Activated CD8-positive, alpha-beta memory T cell treated with anti-CD3 and anti-CD28 coated beads, Interleukin-2, amount 50 U/mL, for 1 hour (primary cell): Measurements from ENCODE around the gene SLC26A9.

ENCODE experiments used
- DNase-seq: peaks from one replicate; pipeline ENCODE4 v3.0.0-alpha.2; 2020; ENCODE audit errors: extremely low read depth

SLC26A9 gene

DNA sequence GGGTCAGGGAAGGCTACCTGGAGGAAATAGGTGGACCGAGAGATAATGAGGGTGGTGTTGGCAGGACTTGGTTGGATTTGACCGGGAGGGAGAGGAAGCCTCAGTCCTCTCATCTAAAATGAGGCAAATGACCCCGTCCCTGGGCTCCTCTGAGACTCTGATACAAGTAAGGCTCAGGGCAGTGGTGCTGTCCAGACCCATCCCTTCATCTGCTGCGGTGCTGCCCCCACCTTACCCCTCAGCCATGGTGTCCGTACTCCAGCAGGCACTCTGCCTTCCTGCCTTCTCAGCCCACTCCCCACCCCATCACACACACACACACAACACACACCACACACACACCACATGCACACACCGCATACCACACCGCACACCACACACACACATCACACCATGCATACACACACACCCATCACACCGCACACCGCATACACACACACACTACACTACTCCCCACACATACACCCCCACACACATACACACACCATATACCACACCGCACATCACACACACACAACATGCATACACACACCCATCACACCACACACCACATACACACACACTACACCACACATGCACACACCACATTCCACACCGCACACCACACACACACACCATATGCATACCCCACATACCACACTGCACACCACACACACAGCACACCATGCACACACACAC lies 29.4 kb upstream of the SLC26A9 start:
- DNase-seq: no peak

DNA sequence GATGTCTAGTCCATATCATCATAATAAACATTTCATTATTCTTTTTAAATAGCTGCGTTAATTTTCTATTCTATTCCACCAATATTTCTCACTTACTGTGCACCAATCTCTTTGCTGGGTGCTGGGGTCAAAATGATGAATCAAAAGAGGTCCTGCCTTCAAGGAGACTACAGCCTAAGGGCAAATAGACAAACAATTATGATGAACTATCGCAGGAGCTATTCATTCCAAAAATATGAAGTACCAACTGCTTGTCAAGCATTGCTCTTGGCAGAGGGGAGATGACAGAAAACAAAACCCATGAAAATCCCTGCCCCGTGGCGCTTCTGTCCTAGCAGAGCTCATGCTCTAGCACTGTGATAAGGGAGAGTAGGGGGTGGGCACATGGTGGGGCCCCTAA lies 28.8 kb upstream of the SLC26A9 start:
- no peak for DNase-seq

DNA sequence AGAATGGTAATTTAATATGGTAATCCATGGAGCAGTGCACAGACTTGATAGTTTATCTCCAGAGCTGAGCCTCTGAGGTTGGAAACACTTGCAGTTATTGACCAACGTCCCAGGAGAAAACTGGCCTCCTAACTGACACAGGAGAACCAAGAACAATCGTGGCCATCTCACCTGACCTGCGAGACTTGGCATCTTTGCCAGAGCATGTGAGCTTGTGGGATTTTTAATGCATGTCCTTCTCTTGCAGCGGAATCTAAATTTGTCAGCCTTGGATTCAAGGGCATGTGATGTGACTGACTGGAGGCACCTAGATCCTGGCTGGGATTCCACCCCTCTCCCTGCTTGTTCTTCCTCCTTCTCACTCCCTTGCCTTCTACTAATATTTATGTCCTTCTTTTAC lies 27.8 kb upstream of the SLC26A9 start:
- no peak for DNase-seq

DNA sequence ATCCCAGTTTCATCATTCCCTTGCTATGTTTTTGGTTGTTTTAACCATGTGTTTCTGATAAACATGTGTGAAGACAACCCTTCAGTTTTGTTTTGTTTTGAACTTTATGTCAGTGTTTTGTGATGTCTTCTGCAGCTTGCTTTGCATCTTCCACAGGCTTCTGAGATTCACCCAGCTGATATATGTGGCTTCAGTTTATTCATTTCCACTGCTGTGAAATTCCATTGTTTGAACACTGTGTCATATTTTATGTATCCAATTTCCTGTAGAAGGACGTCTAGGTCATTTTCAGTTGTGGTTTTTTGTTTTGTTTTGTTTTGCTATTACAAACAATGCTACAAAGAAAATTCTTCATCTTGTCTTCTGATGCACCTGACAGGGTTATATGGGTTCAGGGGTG lies 27.2 kb upstream of the SLC26A9 start:
- DNase-seq: no peak

DNA sequence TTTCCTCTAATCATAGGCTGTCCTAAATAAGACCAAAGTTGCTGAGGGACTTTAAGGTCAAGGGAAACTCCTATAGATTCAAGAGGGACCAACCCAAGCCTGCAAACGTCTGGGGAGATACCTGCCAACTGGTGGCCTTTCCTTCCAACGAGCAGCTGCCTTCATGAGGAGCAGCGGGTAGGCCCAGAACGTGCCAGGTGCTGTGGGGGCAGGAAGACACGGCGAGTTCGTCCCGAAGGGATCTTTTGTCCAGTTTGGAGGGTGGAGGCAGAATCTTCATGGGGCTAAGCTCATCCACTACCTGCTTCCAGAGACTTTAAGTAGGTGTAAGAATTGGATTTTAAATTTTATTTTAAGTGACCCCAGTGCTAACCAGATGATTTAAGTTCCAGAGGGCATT lies 26.0 kb upstream of the SLC26A9 start:
- DNase-seq: no peak

DNA sequence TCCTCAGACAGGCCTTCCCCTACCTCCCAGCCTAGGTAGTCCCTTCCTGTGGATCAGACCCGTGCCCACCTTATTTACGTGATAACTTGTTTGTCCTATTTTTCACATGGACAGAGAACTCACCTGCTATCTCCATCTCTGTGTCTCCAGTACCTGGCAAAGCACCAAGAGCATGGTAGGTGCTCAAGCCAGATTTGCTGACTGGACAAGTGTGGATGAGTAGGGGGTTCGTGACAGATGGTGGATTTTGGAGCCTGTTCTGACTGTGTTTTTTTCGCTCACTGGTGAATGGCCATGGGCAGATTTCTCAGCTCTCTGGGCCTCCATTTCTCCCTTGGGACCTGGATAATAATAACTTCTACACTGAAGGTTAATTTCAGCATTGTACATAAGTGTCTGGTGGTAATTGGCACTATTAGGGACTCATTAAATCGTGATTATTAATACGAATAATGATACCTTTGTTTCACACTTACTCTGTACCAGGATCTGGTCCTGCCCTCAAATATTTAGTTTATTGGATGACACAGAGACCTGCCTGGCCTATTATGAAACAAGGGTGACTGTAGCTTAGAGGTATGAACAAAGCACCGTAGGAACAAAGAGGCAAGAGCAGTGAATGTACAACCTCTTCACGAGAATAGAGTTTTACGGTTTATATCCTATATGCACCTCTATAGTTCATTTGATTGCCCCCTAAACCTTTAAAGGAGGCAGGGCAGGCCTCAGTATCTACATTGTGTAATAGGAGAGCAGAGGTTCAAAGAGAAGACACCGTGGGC lies 24.5 kb upstream of the SLC26A9 start:
- DNase-seq: no peak

DNA sequence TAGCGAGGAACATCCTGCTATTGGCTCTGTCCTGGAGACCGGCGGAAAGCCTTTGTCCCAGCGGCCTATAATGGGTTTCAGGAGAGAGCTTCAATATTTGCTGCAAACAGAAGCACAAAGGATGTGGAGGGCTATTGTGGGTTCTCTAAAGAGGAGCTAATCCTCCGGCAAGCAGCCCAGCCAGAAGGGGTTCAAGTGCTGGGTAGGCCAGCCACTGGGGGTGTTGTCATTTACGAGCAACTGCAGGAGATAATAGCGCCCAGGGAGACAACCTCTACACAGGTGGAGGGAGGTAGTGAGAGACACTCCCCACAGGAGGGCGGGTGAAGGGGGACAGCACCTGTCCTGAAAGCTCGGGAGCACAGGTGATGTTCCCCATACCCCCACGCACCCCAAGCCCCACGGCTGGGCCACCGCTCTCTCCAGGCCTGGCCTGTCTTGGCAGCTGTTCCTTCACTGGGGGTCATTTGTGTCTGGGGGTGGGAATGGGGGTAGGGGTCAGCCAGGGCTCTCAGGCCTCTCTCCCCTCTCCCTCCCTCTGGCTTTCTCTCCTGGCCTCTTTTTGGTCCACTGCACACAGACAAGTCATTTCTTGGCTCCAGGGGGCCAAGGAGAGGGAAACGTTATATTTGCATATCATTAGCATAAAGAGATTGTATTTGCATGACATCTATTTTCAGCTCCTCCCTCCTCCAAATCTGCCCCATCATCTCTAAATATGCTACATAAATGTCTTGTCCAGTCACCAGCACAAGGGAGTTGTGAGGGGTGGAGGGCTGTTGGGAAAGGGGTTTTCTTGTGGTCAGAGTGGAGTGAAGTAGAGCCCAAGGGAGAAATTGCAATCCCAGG lies 22.0 kb upstream of the SLC26A9 start:
- DNase-seq: no peak

DNA sequence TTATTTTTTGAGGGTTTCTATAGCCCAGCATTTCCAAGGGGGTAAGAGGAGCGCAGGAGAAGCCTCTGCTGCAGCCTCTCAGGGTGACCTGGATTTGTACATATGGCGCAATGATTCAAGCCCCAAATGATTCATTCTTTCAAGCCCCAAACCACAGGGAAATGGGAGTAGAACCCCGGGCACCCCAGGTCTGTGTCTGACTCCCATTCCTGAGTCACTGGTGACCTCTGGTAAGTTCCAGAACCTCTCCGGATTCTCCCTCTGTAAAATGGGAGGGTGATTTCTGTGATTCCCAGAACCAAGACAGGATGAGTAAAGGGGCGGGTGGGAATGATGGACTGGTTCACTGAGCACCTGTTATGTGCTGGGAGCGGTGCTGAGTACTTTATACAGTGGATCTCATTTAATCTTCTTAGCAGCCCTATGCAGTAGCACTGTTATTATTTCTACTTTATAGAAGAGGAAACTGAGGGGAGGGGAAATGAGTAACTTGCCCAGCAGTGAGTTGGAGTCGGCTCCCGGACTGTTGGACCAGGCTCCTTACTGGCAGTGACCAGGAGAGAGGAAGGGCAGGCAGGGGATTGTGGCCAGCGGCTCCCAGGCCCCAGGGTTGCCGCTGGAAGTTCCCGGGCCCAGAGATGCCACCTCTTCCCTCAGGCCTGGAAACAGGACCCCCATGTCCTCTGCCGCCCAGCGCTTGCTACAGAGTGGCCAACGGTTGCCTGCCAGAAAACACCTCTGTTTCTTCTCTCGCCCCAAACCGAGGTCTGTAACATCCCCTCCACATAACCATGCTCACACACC lies 20.3 kb upstream of the SLC26A9 start:
- DNase-seq: no peak

DNA sequence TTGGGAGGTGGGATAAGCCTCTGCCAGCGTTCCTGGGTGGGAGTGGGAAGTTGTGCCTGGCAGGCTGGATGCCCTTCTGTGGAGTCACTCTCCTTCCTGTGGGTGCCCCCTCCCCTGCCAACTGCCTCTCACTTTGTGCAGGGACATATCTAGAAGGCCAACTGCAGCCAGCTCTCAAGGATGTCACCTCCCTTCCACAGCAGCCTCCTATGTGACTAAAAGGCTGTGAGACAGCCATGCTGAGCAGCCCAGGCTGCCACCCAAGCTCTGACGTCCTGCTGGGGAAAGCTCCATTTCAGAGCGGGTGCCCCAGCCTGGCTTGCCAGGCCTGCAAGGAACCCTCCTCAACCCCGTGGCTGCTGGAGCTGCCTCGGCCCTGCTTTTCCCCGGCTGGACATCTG lies 19.6 kb upstream of the SLC26A9 start:
- DNase-seq: no peak

DNA sequence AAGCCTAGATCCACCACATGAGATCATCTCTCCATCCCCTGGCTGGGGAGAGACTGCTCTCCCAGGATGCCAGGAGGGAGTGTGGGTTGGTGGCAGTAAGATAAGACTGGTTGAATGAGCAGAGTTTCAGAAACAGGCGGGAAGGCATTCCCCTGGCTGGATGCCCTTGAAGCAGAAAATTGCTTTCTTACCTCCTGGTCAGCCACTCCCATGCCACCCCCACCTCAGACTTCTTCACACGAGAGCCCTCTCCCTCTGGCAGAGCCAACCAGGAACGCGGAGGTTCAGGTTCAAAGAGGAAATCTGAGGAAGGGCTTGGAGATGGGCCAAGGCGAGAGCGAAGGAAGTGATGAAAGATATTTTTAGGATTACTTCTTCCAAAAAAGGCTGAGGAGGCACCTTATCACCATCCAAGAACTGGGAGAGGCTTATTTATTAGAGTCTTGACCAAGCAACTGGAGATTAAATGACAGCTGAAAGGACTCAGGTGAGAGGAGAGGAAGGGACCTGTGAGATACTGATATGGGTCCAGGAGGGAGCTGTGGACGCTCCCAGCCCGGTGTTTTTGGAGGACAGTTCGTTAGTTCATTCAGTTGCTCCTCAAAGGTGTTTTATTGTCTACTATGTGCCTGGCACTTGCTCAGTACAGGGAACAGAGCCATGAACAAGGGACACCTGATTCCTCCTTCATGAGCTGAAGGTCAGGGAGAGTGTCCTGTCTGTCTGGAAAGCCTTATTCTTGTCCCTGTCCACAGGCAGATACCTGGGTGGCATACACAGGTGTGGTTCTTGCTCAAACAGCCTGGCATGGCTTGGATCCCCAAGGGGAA lies 18.9 kb upstream of the SLC26A9 start:
- no peak for DNase-seq

DNA sequence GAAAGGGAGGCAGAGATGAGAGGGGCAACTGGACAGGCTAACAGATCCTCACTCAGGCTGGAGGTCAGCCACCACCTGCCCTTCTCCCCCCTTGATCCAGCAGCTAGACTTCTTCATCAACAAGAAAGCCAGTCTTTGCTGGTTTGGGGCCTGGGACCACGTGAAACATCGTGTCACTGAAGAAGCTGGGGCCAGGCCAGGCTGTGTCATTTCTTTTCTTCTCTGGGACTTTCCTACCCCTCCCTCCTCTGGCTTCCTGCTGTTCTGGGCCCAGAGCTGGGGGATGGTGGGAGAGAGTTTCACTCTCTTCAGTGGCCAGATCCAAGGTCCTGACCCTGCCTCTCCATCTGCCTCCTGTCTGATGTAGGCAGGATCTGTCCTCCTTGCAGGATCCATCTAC lies 18.1 kb upstream of the SLC26A9 start:
- DNase-seq: no peak

DNA sequence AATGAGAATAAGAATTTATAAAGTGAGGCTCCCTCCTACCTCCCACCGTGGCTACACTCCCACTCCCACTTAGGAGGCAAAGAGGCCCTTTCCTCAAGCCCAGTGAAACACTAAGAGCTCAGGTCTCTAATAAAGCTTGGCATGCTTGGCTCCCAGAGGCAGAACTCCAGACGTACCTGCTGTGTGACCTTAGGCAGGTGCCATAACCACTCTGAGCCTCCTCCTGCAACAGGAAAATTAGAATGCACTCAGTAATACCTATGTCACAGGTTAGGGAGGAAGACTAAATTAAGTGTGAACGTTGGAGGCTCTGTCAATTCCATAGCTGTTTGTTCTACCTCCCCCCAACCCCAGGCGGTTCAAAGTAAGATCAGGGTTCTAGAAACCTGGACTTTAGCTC lies 16.5 kb upstream of the SLC26A9 start:
- no peak for DNase-seq

DNA sequence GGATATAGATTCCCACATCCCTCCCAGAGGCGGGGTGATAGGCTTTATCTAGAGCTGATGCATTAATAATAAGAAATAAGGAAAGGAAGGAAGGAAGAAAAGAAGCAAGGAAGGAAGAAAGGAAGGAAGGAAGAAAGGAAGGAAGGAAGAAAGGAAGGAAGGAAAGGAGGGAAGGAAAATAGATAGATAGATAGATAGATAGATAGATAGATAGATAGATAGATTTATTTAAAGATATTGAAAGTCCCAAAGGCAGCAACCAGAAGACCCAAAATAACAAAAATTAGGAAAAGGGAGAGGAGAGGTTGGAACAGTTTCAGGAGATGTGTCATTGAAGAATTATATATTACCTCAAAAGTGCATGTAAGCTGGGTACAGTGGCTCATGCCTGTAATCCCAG lies 12.2 kb upstream of the SLC26A9 start:
- no peak for DNase-seq

DNA sequence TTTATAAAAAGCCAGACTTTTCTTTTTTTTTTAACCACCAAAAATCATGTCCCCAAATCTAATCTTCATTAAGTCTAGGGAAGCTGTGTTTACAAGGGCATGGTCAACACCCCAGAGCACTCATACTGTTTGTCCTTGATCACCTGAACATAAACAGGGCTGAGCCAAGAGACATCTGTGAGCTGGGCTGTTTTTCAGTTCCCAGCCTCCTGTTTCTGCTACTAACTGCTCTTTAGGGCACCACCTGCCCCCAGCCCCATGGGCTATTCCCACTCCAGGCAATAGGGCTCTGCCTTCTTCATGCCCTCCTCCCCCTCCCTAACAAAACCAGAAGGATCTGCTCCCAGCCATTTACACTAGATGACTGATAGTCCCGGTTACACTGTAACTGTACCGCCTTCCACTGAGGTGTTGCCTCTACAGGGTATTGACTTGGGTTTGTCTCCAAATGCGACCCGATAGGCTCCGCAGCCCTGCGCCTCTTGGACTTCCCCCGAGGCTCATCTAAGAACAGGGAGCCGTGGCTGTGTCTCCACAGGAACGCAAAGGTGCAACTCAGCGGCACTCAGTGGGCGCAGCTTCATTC lies 11.7 kb upstream of the SLC26A9 start:
- DNase-seq: no peak

DNA sequence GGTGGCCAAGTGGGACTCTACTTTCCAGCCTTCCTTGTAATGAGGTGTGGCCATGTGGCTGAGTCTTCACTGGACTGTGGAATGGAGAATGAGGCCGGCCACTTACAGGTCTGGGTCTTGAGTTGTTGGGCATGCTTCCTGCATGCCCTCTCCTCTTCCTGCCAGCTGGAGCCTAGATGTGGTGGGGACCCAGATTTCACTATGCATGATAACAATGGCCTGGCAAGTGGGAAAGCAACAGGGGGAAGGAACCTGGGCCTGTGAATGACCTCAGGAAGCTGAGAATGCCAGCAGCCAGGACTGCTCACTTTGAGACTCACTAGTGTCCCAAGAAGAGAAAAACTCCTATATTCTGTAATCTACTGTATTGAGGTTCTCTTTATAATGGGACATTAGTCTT lies 8.5 kb upstream of the SLC26A9 start:
- no peak for DNase-seq

DNA sequence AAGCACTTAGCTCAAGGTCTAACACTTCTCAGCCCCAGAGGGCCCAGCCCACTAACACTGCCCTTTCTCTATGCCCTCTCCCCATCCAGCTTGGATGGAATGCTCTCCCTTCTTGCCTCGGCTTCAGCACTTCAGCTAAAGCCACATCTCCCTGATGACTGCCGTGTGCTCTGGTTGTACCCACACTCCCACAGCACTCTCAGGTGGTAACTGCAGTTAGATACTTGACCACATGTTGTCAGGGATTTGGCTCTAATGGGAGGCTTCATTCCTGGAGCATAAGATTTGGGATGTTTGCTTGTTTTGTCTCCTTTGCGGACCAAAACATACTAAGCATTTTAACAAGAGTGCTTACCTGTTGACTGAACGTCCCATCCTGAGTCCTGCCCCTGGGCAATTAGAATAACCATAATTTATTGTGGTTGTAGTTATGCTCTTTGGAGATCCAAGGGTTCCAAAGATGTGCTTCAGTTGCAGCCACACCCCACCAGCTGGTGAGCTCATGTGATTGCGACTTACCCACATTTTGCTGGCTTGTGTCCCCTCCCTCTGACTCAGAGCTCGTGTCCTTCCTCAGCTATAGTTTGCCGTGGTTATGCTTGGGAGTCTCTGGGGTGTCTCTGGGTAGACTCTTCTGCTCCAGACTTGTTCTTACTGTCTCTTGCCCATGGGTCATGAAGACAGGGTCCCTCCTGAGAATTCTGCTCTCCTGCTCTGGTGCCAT lies 7.7 kb upstream of the SLC26A9 start:
- DNase-seq: no peak

DNA sequence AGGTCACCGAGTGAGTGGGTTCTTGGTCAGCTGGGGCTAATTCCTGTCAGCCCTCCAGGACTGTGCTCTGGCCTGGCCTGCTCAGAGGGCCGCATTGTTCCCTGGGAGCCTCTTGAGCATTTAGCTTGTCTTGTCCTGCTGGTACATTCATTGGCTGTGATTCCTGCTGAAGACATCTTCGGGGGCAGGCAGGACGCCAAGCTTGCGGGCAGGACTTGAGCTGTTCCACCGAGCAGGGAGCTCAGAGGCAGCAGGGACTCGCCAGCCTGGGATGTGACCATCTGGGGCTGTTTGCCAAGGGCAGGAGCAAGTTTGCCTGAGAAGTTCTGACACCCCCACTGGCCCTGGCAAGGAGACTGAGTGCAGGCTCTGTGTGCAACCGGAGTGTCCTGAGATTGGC lies 7.0 kb upstream of the SLC26A9 start:
- no peak for DNase-seq

DNA sequence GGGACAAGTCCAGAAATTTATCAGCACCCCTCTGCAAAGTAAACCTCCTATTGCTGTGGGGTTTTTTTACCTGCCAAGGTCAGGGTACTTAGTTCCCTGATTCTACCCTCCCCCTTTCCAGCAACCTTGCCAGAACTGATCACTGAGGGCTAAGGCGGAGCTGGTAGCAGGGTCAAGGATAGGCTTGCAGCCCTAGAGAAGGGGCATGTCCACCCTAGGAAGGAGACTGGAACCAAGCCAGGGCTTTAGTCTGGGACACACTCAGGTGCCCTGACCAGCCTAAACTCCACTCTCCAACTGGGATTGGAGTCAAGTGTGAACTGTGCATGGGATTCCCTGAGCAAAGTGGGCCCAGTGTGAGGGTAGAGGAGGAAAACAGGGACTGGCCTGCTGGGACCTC lies 6.5 kb upstream of the SLC26A9 start:
- no peak for DNase-seq

DNA sequence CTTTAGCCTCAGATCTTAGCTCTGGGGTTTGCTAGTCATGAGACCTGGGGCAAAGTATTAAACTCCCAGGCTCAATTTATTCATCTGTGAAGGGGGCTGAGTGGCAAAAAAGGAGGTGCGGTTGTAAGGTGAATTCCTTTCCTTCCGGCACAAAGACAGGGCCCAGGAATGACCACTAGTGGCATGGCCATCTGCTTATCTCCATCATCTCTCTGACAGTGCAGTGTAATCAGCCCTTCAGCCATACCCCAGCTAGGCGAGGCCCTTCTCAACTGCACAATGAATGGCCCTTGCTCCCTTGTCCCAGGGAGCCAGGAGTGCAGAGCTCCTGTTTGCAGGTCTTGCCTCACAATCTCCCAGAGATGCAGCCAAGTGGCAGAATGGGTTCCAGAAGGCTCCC lies 5.6 kb upstream of the SLC26A9 start:
- no peak for DNase-seq

DNA sequence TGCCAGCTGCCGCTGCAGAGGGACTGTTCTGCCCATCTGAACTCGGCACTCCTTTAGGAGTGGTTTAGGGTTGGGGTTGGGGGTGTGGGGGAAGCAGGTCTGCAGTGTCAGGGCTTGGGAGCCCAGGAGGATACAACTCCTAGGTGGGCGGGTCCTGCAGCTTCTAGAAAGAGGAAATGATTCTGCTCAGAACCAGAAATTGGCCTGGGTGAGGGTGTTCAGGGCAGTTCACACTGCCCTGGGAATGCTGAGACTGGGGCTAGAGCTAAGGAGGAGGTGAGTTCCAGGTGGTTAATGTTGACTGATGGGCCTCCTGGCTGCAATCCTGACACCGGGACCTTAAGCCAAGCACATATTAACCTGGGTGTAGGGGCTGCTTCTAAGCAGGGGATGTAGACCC lies 4.8 kb upstream of the SLC26A9 start:
- DNase-seq: no peak
